NCI-H748 treated with DMSO at 0.1 percent for 48 hours (cell line): ENCODE data around the gene AP2A2.

Experiments used
- DNase-seq: peaks from one replicate; lab custom pipeline; 2025; lab: John Stamatoyannopoulos, UW

The AP2A2 gene

DNA sequence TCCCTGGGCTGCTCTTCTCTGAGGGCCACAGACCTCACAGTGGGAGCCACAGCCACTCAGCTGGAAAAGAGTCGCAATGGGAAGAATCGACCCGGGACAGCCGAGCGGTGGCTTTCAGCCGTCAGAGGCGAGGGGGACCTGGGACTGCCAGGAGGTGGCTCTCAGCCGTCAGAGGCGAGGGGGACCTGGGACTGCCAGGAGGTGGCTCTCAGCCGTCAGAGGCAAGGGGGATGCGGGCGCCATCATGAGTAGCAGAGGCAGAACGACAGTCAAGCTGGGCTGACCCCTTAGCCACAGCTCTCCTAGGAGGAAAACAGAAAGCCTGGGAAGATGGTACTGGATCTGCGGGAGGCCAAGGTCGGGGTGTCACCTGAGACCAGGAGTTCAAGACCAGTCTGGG lies 134.1 kb downstream of the AP2A2 start:
- DNase-seq = no peak

DNA sequence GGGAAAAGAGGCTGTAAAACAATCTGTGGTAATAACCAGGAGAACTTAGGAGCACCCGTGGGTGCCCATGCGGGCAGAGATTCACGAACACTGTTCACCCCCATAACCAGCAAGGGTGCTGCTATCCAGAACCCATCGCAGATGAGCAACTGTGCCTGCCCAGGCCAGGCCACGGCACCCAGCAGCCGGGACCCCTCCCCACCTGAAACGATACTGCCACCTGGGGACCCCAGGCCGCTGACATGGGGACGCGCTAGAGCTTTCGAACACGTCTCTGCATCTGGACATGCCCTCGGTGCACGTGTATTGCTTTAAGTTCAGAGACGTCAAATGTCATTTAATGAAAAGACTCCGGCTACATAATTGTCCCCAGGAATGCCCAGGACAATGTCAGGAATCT lies 134.7 kb downstream of the AP2A2 start:
- DNase-seq = no peak

DNA sequence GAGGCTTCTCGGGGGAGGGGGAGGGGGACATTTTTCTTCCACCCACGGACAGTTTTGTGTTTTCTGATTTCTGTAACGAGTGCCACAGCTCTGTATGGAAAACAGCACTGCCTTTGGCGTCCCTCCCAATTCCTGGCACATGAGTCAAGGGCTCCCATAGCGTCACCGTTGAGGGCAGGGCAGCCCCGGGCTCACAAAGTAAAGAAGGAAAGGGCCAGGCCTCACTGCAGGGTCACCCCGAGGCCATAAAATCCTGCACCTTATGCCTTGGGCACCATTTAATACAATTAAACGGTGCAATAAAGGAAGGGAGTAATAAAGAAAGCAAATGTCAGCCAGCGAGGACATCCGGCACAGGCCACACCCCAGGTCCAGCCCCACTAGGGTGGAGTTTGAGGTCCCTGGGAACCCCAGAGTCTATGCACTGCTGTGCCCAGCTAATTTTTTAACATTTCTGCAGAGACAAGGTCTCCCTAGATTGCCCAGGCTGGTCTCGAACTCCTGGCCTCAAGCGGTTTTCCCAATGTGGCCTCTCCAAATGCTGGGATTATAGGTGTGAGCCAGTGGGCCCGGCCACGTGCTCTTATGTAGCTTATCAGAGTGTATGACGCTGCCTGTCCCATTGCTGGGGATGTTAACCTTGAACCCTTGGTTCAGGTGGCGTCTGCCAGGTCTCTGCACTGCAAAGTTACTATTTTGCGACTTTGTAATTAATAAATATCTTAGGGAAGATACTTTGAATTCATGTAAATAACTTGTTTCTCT lies 135.4 kb downstream of the AP2A2 start:
- DNase-seq = no peak
